ENCODE measurements around the gene GALNS.

GALNS gene

GRCh38 chr16:88770461-88771293 is 86.1 kb downstream of the GALNS start:
- H2BK12ac ChIP-seq (ENCODE audit: low read length in 2 of 2), result peak overlapping the region; percentile 76 to 94
- no peak overlapping the region for H2AFZ ChIP-seq (ENCODE audit: low read depth, low read length)
- H3K9ac ChIP-seq (ENCODE audit: low read length), result no peak overlapping the region
- peak overlapping the region; percentile 33 for H2AK5ac ChIP-seq (ENCODE audit: low read length, severe bottlenecking)
- peak overlapping the region in 1 of 2 experiments; percentile 18 for H3K4me3 ChIP-seq (ENCODE audit: insufficient read depth in 1 of 2, low read depth in 1 of 2, low read length in 2 of 2)
- H3K27ac ChIP-seq (ENCODE audit: low read length, poor library complexity, severe bottlenecking), result peak overlapping the region; percentile 52
- peak overlapping the region in 1 of 2 experiments; percentile 88 for H3K14ac ChIP-seq (ENCODE audit: low read length in 2 of 2)
- H2BK120ac ChIP-seq (ENCODE audit: low read depth, low read length), result peak overlapping the region; percentile 75
- peaks cover 24% of the 10 kb centered on the region for H3K79me1 ChIP-seq (replicated peaks; ENCODE audit: low read length, poor library complexity, severe bottlenecking)
- 21% methylated on average over 41 of the region's 41 CpGs for WGBS
- H3K23ac ChIP-seq (ENCODE audit: low read length in 2 of 2), result no peak overlapping the region
- H4K91ac ChIP-seq (ENCODE audit: low read length), result peak overlapping the region; percentile 96
- H2BK5ac ChIP-seq (ENCODE audit: low read depth, low read length, poor library complexity, severe bottlenecking), result no peak overlapping the region
- peaks cover 3 to 9% of the 10 kb centered on the region in 2 experiments for H3K36me3 ChIP-seq (ENCODE audit: control insufficient read depth in 1 of 2, insufficient read depth in 2 of 2, low read depth in 1 of 2, low read length in 2 of 2)
- peak overlapping the region; percentile 88 for H4K8ac ChIP-seq (ENCODE audit: low read length)
- H3K4ac ChIP-seq (ENCODE audit: low read depth in 1 of 2, low read length in 2 of 2), result peak overlapping the region; percentile 77 to 91
- peak overlapping the region; percentile 91 to 99 for H3K18ac ChIP-seq (ENCODE audit: low read depth in 1 of 2, low read length in 2 of 2)
- peak overlapping the region; percentile 45 for H3K4me2 ChIP-seq (ENCODE audit: low read length, poor library complexity, severe bottlenecking)
- H2BK15ac ChIP-seq (ENCODE audit: low read depth, poor library complexity, severe bottlenecking), result peak overlapping the region; percentile 98
- no peaks in the 10 kb centered on the region for H3K9me3 ChIP-seq (ENCODE audit: control insufficient read depth, low read length)
- peak; percentile 97 for DNase-seq
- peaks cover 87% of the 10 kb centered on the region for H3K4me1 ChIP-seq (ENCODE audit: control insufficient read depth, insufficient read depth, low read depth, low read length)
- no peaks in the 10 kb centered on the region for H3K27me3 ChIP-seq (ENCODE audit: control insufficient read depth in 1 of 2, insufficient read depth in 1 of 2, low read length in 2 of 2)

- Histone ChIP-seq H3K4me2 (ENCODE audit: low read length, poor library complexity, severe bottlenecking) (peak overlapping the region; percentile 45), H2BK12ac (ENCODE audit: low read length in 2 of 2) (peak overlapping the region; percentile 76 to 94), H2BK15ac (ENCODE audit: low read depth, poor library complexity, severe bottlenecking) (peak overlapping the region; percentile 98), H2AFZ (ENCODE audit: low read depth, low read length) (peak overlapping the region; percentile 8), H3K23ac (ENCODE audit: low read length in 2 of 2) (peak overlapping the region in 1 of 2 experiments; percentile 2), H4K91ac (ENCODE audit: low read length) (peak overlapping the region; percentile 96), H4K8ac (ENCODE audit: low read length) (peak overlapping the region; percentile 88), H3K36me3 (ENCODE audit: control insufficient read depth in 1 of 2, insufficient read depth in 2 of 2, low read depth in 1 of 2, low read length in 2 of 2) (peaks cover 3 to 14% of the 10 kb centered on the region in 2 experiments), H3K9ac (ENCODE audit: low read length) (no peak overlapping the region), H3K4me3 (ENCODE audit: insufficient read depth in 1 of 2, low read depth in 1 of 2, low read length in 2 of 2) (peak overlapping the region in 1 of 2 experiments; percentile 18), H2BK120ac (ENCODE audit: low read depth, low read length) (peak overlapping the region; percentile 89), H3K4me1 (ENCODE audit: control insufficient read depth, insufficient read depth, low read depth, low read length) (peaks cover 89% of the 10 kb centered on the region), H2BK5ac (ENCODE audit: low read depth, low read length, poor library complexity, severe bottlenecking) (no peak overlapping the region), H3K18ac (ENCODE audit: low read depth in 1 of 2, low read length in 2 of 2) (peak overlapping the region; percentile 91 to 96), H2AK5ac (ENCODE audit: low read length, severe bottlenecking) (peak overlapping the region; percentile 76), H3K27ac (ENCODE audit: low read length, poor library complexity, severe bottlenecking) (peak overlapping the region; percentile 52), H3K14ac (ENCODE audit: low read length in 2 of 2) (peak overlapping the region in 1 of 2 experiments; percentile 90), H3K27me3 (ENCODE audit: control insufficient read depth in 1 of 2, insufficient read depth in 1 of 2, low read length in 2 of 2) (no peaks in the 10 kb centered on the region), H3K4ac (ENCODE audit: low read depth in 1 of 2, low read length in 2 of 2) (peak overlapping the region; percentile 77 to 91), H3K79me1 (replicated peaks; ENCODE audit: low read length, poor library complexity, severe bottlenecking) (peaks cover 29% of the 10 kb centered on the region), H3K9me3 (ENCODE audit: control insufficient read depth, low read length) (no peaks in the 10 kb centered on the region)
- WGBS, result 37% methylated on average over 25 of the region's 30 CpGs
- DNase-seq, result peak; percentile 59
Observed at GRCh38 chr16:88769617-88770460, 86.9 kb downstream of the GALNS start.

DNA sequence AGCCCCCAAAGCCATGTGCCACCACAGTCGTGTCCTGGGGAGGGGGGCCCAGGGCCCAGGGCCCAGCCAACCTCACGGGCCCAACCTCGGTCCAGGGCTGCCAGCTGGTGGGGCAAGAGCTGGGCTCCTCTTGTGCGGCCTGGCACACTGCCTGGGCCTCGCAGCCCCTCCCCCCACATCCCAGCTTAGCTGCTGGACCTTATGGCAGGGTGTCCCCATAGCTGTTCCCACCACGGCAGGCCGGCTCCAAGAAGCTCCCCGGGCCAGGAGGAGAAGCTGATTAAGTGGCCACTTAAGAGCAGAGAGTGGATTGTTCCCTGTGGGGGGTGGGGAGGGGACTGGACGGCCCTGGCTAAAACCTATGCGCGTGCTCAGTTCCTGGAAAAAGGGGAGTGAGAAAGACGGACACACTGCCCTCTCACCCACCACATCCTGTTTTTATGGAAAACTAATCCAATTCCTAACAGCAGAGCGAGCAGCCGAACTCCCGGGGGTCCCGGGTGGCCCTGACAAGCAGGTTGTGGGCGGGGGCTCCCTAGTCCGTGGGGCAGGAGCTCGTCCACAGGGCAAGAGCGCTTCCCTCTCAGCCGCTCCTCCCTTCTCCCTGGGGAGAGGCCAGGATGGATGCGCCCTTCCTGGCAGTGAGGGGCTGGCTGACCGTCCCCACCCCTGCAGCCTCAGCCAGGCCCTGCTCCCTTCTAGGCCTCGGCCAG is 88.5 kb downstream of the GALNS start:
- H3K36me3 ChIP-seq (ENCODE audit: control insufficient read depth in 1 of 2, insufficient read depth in 2 of 2, low read depth in 1 of 2, low read length in 2 of 2), result peaks cover 8 to 21% of the 10 kb centered on the region in 2 experiments
- H3K9ac ChIP-seq (ENCODE audit: low read length), result peak overlapping the region; percentile 67
- no peaks in the 10 kb centered on the region for H3K9me3 ChIP-seq (ENCODE audit: control insufficient read depth, low read length)
- H3K23ac ChIP-seq (ENCODE audit: low read length in 2 of 2), result peak overlapping the region in 1 of 2 experiments; percentile 57
- H4K91ac ChIP-seq (ENCODE audit: low read length), result peak overlapping the region; percentile 93
- no peak overlapping the region for H3K27ac ChIP-seq (ENCODE audit: low read length, poor library complexity, severe bottlenecking)
- peak; percentile 89 for DNase-seq
- WGBS, result 18% methylated on average over 21 of the region's 24 CpGs
- peak overlapping the region; percentile 51 for H2AK5ac ChIP-seq (ENCODE audit: low read length, severe bottlenecking)
- no peak overlapping the region for H2AFZ ChIP-seq (ENCODE audit: low read depth, low read length)
- H2BK5ac ChIP-seq (ENCODE audit: low read depth, low read length, poor library complexity, severe bottlenecking), result no peak overlapping the region
- peak overlapping the region; percentile 88 for H2BK120ac ChIP-seq (ENCODE audit: low read depth, low read length)
- peak overlapping the region; percentile 78 to 96 for H2BK12ac ChIP-seq (ENCODE audit: low read length in 2 of 2)
- peaks cover 20% of the 10 kb centered on the region for H3K79me1 ChIP-seq (replicated peaks; ENCODE audit: low read length, poor library complexity, severe bottlenecking)
- H3K4ac ChIP-seq (ENCODE audit: low read depth in 1 of 2, low read length in 2 of 2), result peak overlapping the region; percentile 71 to 93
- H4K8ac ChIP-seq (ENCODE audit: low read length), result peak overlapping the region; percentile 79
- H3K4me1 ChIP-seq (ENCODE audit: control insufficient read depth, insufficient read depth, low read depth, low read length), result peaks cover 84% of the 10 kb centered on the region
- peak overlapping the region in 1 of 2 experiments; percentile 78 for H3K14ac ChIP-seq (ENCODE audit: low read length in 2 of 2)
- peak overlapping the region; percentile 61 for H3K4me2 ChIP-seq (ENCODE audit: low read length, poor library complexity, severe bottlenecking)
- peak overlapping the region; percentile 82 to 86 for H3K18ac ChIP-seq (ENCODE audit: low read depth in 1 of 2, low read length in 2 of 2)
- no peaks in the 10 kb centered on the region for H3K27me3 ChIP-seq (ENCODE audit: control insufficient read depth in 1 of 2, insufficient read depth in 1 of 2, low read length in 2 of 2)
- H3K4me3 ChIP-seq (ENCODE audit: insufficient read depth in 1 of 2, low read depth in 1 of 2, low read length in 2 of 2), result peak overlapping the region in 1 of 2 experiments; percentile 46
- peak overlapping the region; percentile 92 for H2BK15ac ChIP-seq (ENCODE audit: low read depth, poor library complexity, severe bottlenecking)
